Panc1 (cell line): ENCODE results near the gene ATP6V0E2. TPM values are rescaled to one million over a fixed set of nuclear protein-coding genes. Genes with fewer than 3 reads are reported as not detected.

Source experiments
- ATAC-seq: fragments of 200-7000 bp; cut with Tn5 transposase; 2 replicates; pipeline ENCODE4 v1.9.1; 2020; ENCODE audit warnings: mild to moderate bottlenecking, moderate library complexity
- BruUV-seq: library from RNA; stranded (reverse); fragments of 400-500 nt; replicated peaks from 2 replicates; lab custom pipeline; 2021; lab: Mats Ljungman, UMichigan
- CTCF ChIA-PET: fragments of 300-600 bp; sonication (Branson Sonifier 250); formaldehyde crosslinking; loops from one replicate; lab custom pipeline; 2022; ENCODE audit warnings: antibody characterized with exemption; lab: Charles Lee
- POLR2A ChIA-PET: fragments of 300-600 bp; sonication (Branson Sonifier 250); formaldehyde crosslinking; loops from one replicate; lab custom pipeline; 2022; ENCODE audit warnings: antibody characterized with exemption; lab: Charles Lee
- DNase-seq: peaks from one replicate; pipeline ENCODE4 v3.0.0-alpha.2; 2010; ENCODE audit warnings: low read depth, low spot score
- H3K27ac ChIP-seq: 2 replicates; pipeline ENCODE4 v1.5.1; 2011; ENCODE audit warnings: mild to moderate bottlenecking, low read length, inconsistent platforms
- H3K27me3 ChIP-seq: fragments of 200-500 bp; sonication (Bioruptor generic); 2 replicates; pipeline ENCODE4 v1.6.0; 2014; ENCODE audit warnings: low read length, inconsistent platforms; ENCODE audit not compliant: control insufficient read depth, insufficient read depth
- H3K36me3 ChIP-seq: fragments of 200-500 bp; sonication (Bioruptor generic); 2 replicates; pipeline ENCODE4 v1.5.1; 2014; ENCODE audit warnings: inconsistent platforms, mild to moderate bottlenecking, low read length, moderate library complexity; ENCODE audit not compliant: control insufficient read depth, insufficient read depth
- H3K4me1 ChIP-seq: 2 replicates; pipeline ENCODE4 v1.5.1; 2011; ENCODE audit warnings: inconsistent platforms, mild to moderate bottlenecking, low read length, moderate library complexity; ENCODE audit not compliant: control insufficient read depth, insufficient read depth
- H3K4me3 ChIP-seq, 2 experiments: 2 replicates each; pipeline ENCODE4 v1.5.1; 2011 to 2012; ENCODE audit warnings: low read depth in 2 of 2, low read length in 2 of 2, mild to moderate bottlenecking in 2 of 2, inconsistent platforms in 1 of 2, moderate library complexity in 1 of 2
- H3K9me3 ChIP-seq: fragments of 200-500 bp; sonication (Bioruptor generic); 2 replicates; pipeline ENCODE4 v1.5.1; 2014; ENCODE audit warnings: low read depth, mild to moderate bottlenecking, inconsistent platforms, low read length, moderate library complexity; ENCODE audit not compliant: control insufficient read depth, insufficient read depth
- CTCF ChIP-seq: fragments of 450-650 bp; IDR thresholded peaks from 2 replicates; pipeline ENCODE4 v1.5.1; 2017; ENCODE audit warnings: mild to moderate bottlenecking
- POLR2AphosphoS5 ChIP-seq: IDR thresholded peaks from 2 replicates; pipeline ENCODE4 v1.6.1; 2012; ENCODE audit warnings: mild to moderate bottlenecking, low read depth, low read length, moderate library complexity
- REST ChIP-seq, 2 experiments: IDR thresholded peaks; 2 replicates each; pipeline ENCODE4 v1.6.1; 2011 to 2012; ENCODE audit warnings: low read depth in 2 of 2, control low read depth in 1 of 2, low read length in 1 of 2, mild to moderate bottlenecking in 1 of 2, moderate library complexity in 1 of 2; ENCODE audit not compliant: insufficient read depth in 1 of 2
- SIN3A ChIP-seq: IDR thresholded peaks from 2 replicates; pipeline ENCODE4 v1.6.1; 2012; ENCODE audit warnings: low read depth, mild to moderate bottlenecking, low read length, moderate library complexity, borderline replicate concordance; ENCODE audit not compliant: insufficient read depth
- TCF7L2 ChIP-seq: IDR thresholded peaks from 2 replicates; pipeline ENCODE4 v1.6.1; 2011; ENCODE audit warnings: mild to moderate bottlenecking, low read depth, low read length, inconsistent platforms
- in situ Hi-C: cut with HindIII; loops from 2 replicates; pipeline ENCODE4 v1.10.0; 2016; ENCODE audit warnings: low sequenced_read_pairs, low pct_unique_long_range_greater_than_20kb
- intact Hi-C: fragments of 100-400 bp; cut with micrococcal nuclease; formaldehyde crosslinking; loops from one replicate; pipeline ENCODE4 v1.10.0; 2022; ENCODE audit not compliant: unreplicated experiment
- total RNA-seq: library from RNA; stranded (reverse); gene quantifications from one replicate; pipeline ENCODE4 v1.2.1, GENCODE V29; 2021; ENCODE audit not compliant: unreplicated experiment

ATP6V0E2 gene
- total RNA-seq, 1 experiment from 2014 or later = 44.7 TPM

- no peak overlapping the region for H3K27ac ChIP-seq
- ChIA-PET POLR2A (no interaction called here), CTCF (no interaction called here)
- no peak for DNase-seq
- no peaks in the 10 kb centered on the region for H3K36me3 ChIP-seq
- H3K9me3 ChIP-seq = no peaks in the 10 kb centered on the region
- no peak for ATAC-seq
- TF ChIP-seq POLR2AphosphoS5 (no peak), REST (IDR thresholded peaks at IDR 0.05; ENCODE audit: insufficient read depth in 1 of 2, low read depth in 2 of 2, low read length in 1 of 2) (no peak), TCF7L2 (no peak)
- no peak overlapping the region for H3K4me3 ChIP-seq
- H3K27me3 ChIP-seq = no peaks in the 10 kb centered on the region
- no TSS peak for BruUV-seq
- in situ Hi-C loops (no loop called here), intact Hi-C loops (no loop called here)
- no peaks in the 10 kb centered on the region; the same call in 1 of the 2 replicates for H3K4me1 ChIP-seq
Measured at GRCh38 chr7:149859876-149860275, 13.9 kb upstream of the ATP6V0E2 start.

- TF ChIP-seq REST (IDR thresholded peaks at IDR 0.05; ENCODE audit: insufficient read depth in 1 of 2, low read depth in 2 of 2, low read length in 1 of 2) (no peak), TCF7L2 (no peak), CTCF (no peak; the same call in 1 of the 2 replicates), POLR2AphosphoS5 (no peak), SIN3A (no peak)
- no peaks in the 10 kb centered on the region for H3K36me3 ChIP-seq
- no TSS peak for BruUV-seq
- no peaks in the 10 kb centered on the region for H3K4me1 ChIP-seq
- H3K9me3 ChIP-seq = no peaks in the 10 kb centered on the region
- in situ Hi-C loops = no loop called here
- no peak for ATAC-seq
- H3K4me3 ChIP-seq = no peak overlapping the region
- no peak overlapping the region for H3K27ac ChIP-seq
- intact Hi-C loops = no loop called here
- ChIA-PET CTCF (no interaction called here), POLR2A (interaction anchor here (0.6 kb wide), 1 partner anchor 150 kb away, joined by 5 read pairs; no protein-coding TSS in a partner anchor)
- DNase-seq = no peak
- no peaks in the 10 kb centered on the region for H3K27me3 ChIP-seq
Measured at GRCh38 chr7:149860821-149861727, 12.7 kb upstream of the ATP6V0E2 start.
